Heart left ventricle (tissue), 13 donors: Measurements from ENCODE around the gene PRKACG.

Source experiments
- CTCF ChIP-seq, 12 donors: fragments of 200-600 bp; sonication (generic) in 4 of 12; IDR thresholded peaks; one replicate each; pipeline versions ENCODE4 v1.5.0 to v1.8.0; 2018 to 2022; ENCODE audit warnings: antibody characterized with exemption in 12 of 12, mild to moderate bottlenecking in 5 of 12
- POLR2A ChIP-seq, 2 donors: fragments of 450-650 bp; IDR thresholded peaks; one replicate each; pipeline ENCODE4 v1.6.1; 2017; ENCODE audit warnings: antibody characterized with exemption in 2 of 2, mild to moderate bottlenecking in 2 of 2, moderate library complexity in 2 of 2
- donor health status: ischemic (EF 13 %, LVEDD 7.1; RV severe dilation, severe dysfunction).
- donor health status: DM: no; HTN: yes; CAD: no.
- donor health status: DM: no; HTN: no; CAD: no.
- donor health status: ischemic (EF 25% LVEDD 6.9; RV normal size, moderate dysfunction).
- donor health status: ischemic (EF 25% LVEDD 5.7; RV mildly dilated, moderate dysfunction).
- donor health status: ischemic (EF 35%, LVEDD 5.7; RV mildly dilated, moderate dysfunction).
- donor health status: nonischemic (EF 11% LVEDD 7.7; RV severe dilation, severe dysfunction).
- donor health status: DM: yes; HTN: yes; CAD: no.
- donor health status: PGD.
- donor health status: ischemic (EF 29% LVEDD 5.4; RV normal size, mild dysfunction).
- donor health status: nonischemic (EF 23%, LVEDD 6.1; RV moderate dilation, normal function).

- no peak for TF ChIP-seq CTCF (IDR thresholded peaks at IDR 0.05)
- TF ChIP-seq POLR2A (IDR thresholded peaks at IDR 0.05): no peak
Observed at GRCh38 chr9:69001921-69002320, 12.0 kb downstream of the PRKACG start.
